NCI-H510A (cell line): ENCODE results near the gene MT1A.
"Not testable (repeated sequence)": the region's sequence is repeated elsewhere in the genome, so short reads cannot be mapped to it uniquely, and the experiment has no call there.

ENCODE experiments used
- DNase-seq: peaks from one replicate; lab custom pipeline; 2025; lab: John Stamatoyannopoulos, UW

The MT1A gene

GRCh38 chr16:56657555-56658326 lies 19.3 kb downstream of the MT1A start, which contains the start of gene MT1F:
Gene MT1F (plus strand): TSS chr16:56657959. CDS start chr16:56658059, 100 bp downstream.
- DNase-seq: peak; percentile 86

DNA sequence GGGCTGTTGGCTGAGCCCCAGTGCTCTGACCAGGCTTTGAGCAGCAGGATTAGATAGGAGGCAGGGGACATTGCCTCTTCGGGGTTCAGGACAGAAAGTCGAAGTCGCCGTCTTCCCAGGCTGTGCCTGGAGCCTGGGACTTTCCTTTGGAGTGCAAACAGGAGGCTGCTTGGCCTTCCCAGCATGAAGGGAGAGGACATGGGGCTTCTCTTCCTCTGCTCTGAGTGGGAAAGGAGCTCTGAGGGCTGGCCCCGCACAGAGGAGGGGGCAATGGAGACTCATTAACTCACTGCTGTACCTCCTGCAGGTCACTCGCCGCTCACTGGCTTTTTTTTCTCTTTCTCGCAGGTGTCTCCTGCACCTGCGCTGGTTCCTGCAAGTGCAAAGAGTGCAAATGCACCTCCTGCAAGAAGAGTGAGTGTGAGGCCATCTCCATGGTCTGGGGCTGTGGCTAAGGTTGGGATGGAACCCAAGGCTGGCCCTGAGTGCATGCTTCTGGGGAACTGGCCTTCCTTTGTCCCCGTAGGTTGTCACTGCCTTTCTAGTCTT lies 19.9 kb downstream of the MT1A start:
- DNase-seq: no peak

- no peak for DNase-seq
Measured at GRCh38 chr16:56662357-56663354, 24.2 kb downstream of the MT1A start.

- DNase-seq: no peak
Measured at GRCh38 chr16:56664506-56664905, 26.0 kb downstream of the MT1A start.

GRCh38 chr16:56665286-56666261 lies 27.1 kb downstream of the MT1A start:
- not testable (repeated sequence) for DNase-seq

- DNase-seq: peak; percentile 65
Measured at GRCh38 chr16:56667581-56668571, 29.4 kb downstream of the MT1A start, which contains the start of gene MT1G. Gene MT1G (minus strand): TSS chr16:56668065. CDS start chr16:56667993, 72 bp downstream.

DNA sequence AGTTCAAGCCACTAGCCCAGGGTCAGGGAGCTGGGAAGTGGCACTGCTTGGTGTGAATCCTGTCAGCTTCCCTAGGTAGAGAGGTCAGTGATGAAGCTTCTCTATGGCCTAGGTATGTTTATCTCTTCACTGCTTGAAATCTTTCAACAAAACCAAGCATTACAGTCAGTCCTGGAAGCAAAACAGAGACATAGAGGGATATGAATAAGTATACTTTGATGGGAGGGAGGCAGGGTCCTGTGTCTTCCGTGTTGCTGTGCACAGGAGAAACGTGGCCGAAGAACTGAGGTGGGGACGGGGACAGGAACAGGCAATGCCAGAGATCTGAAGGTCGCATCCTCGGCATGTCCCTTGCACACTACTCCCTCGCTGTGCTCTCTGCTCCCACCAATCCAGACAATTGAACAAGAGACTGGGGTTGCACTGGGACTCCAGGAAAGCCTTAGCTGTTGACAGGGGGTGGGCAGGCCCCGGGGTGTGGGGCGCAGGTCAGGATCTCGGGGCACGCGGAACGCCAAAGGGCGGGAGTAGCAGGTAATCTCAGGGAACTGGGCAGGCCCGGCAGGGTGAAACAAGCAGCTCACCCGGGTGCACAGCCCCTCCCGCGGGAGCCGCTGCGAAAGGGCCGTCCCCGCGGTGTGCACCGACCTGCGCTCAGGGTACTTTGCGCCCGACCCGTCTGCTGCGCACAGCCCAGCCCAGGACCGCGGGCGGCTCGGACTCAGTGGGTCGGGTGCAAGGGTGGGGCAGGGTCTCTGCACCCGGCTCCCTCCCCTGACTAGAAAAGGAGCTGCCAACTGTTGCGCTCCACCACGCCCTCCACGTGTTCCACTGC lies 30.8 kb downstream of the MT1A start, which contains the start of gene MT1H:
Gene MT1H, plus strand, starts transcription at position 810 of the 835 bp plus-strand sequence. CDS start 71 bp downstream, outside the sequence.
- no peak for DNase-seq

GRCh38 chr16:56669840-56670619 lies 31.6 kb downstream of the MT1A start:
- no peak for DNase-seq

DNA sequence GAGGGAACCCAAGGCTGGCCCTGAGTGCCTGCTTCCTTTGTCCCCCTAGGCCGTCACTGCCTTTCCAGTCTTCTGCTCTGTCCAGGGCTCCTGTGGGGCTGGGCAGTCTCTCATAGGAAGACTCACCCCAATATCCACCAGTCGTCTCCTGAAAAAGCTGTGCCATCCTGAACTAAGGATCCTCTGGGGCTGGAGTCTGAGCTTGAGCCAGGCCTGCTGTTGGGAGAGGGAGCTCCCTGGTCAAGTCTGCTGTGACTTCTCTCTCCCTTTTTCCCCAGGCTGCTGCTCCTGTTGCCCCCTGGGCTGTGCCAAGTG lies 32.1 kb downstream of the MT1A start:
- no peak for DNase-seq

DNA sequence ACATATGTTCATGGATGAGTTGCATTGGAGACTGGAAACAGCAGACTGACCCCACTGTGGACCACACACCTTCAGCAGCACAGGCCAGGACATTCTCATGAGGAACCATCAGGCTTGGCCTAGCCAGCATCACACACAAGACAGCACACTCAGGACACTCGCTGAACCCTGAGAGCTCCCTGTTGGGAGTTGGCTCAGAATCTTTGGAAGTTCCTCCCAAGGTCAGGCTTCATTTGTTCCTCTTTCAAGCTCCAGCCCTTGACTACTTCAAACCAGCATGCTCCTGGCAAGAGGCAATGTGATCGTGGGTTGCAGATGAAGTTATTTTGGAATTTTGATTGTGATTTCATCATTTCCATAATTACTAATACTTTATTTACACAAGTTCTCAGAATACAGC lies 33.2 kb downstream of the MT1A start:
- not testable (repeated sequence) for DNase-seq

GRCh38 chr16:56672171-56672570 lies 33.7 kb downstream of the MT1A start:
- not testable (repeated sequence) for DNase-seq

DNA sequence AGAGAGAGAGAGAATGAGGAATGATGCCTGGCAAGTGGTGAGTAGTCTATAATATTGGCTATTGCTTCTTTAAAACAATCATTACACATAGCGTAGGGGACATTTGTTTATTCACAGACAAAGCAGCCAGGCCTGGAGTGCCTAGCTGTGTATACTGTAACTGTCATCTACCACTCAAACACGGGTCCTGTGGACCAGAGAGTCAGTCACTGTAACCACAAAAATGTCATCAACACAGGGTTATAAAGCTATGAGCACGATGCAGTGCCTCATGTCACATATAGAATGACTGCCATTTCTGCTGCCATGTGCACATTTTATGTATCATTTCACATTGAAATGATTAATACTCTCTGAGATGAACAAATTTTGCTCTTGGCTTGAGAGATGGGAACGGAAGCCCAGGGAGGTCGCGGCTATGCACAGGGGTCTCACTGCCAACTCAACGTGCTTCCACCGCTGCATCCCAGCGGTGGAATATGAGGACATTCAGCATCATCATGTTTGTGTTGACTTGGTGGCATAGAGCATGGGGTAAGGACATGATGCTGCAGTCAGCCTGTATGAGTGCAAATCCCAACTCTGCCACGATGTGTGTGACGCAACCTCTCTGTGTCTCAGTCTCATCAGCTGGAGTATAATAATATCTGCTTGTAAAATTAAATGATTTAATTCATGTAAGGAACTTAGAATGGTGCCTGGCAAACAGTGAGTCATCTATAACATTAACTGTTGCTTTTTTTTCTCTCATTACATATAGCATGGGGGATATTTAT lies 34.5 kb downstream of the MT1A start:
- DNase-seq: no peak

DNA sequence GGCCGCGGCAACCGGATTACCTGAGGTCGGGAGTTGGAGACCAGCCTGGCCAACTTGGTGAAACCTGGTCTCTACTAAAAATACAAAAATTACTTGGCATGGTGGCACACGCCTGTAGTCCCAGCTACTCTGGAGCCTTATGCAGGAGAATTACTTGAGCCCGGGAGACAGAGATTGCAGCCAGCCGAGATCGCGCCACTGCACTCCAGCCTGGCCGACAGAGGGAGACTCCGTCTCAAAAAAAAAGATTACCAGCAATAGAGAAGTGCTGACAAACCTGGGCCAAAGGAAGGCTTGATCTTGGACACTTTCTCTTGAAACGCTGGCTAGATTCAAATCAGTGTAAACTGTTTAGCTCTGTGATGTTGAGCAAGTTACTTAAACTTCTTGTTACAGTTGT lies 35.5 kb downstream of the MT1A start:
- DNase-seq: no peak

DNA sequence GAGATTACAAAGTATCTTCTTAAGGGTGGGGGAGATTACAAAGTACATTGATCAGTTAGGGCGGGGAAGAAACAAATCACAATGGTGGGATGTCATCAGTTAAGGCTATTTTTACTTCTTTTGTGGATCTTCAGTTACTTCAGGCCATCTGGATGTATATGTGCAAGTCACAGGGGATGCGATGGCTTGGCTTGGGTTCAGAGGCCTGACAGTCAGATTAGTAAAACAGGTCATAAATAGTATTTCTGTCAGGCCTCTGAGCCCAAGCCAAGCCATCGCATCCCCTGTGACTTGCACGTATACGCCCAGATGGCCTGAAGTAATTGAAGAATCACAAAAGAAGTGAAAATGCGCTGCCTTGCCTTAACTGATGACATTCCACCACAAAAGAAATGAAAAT lies 36.1 kb downstream of the MT1A start:
- DNase-seq: not testable (repeated sequence)

GRCh38 chr16:56675685-56676210 lies 37.3 kb downstream of the MT1A start:
- no peak for DNase-seq

DNA sequence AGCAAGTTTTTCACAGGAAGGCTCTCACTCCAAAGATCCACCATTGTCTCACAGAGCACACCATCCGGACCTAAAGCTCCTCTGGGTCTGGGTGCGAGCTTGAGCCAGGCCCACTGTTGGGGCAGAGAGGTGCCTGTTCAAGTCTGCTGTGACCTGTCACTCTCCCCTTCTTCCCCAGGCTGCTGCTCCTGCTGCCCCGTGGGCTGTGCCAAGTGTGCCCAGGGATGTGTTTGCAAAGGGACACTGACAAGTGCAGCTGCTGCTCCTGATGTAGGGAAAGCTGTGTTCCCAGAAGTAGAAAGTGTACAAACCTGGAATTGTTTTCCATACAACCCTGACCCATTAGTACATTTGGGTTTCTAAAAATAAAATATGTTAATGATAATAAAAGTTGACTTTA lies 39.0 kb downstream of the MT1A start:
- no peak for DNase-seq

DNA sequence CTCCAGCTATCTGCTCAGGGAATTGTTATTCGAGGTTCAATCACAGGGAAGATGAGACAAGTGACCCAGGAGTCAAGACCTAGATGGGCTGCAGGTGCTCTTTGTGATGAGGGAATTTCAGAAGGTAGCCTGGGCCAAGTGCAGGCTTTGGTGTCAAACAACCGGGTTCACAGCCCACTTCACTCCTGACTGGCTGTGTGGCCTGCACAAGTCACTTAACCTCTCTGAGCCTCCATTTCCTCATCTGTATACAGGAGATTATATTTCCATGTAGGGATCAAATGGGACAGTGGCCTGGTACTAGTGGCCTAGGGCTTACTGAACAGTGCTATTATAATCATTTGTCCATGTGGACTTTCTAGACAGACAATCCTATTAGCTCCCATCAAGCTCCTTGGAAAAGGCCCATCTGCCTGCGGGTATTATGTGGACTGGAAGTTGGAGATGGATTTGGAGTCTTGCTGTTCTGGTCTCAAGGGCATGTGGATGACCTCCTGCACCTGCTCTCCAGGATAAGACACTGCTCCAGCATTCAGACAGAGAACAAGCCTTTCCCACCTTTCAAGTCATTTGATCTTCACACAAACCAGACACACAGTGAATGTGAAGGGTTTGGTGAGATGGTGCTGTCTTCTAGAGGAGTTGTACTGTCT lies 40.7 kb downstream of the MT1A start:
- no peak for DNase-seq
